EH (cell line): ENCODE results near the gene ANKRD28.
"Not testable (repeated sequence)": the region's sequence is repeated elsewhere in the genome, so short reads cannot be mapped to it uniquely, and the experiment has no call there.

ENCODE experiments used
- DNase-seq: peaks from one replicate; pipeline ENCODE4 v3.0.0-alpha.2; 2015; ENCODE audit warnings: low read depth

ANKRD28 gene

GRCh38 chr3:15797642-15798303, at the start of gene ANKRD28:
Gene ANKRD28 (minus strand): TSS chr3:15797979. CDS start chr3:15796521, 1,458 bp downstream.
- peak; percentile 98 for DNase-seq

- DNase-seq, result no peak
Observed at GRCh38 chr3:15847239-15847638, 49.5 kb upstream of the ANKRD28 start.

GRCh38 chr3:15846606-15847005, 48.8 kb upstream of the ANKRD28 start:
- no peak for DNase-seq

GRCh38 chr3:15845475-15845874, 47.7 kb upstream of the ANKRD28 start:
- DNase-seq, result no peak

GRCh38 chr3:15844889-15845288, 47.1 kb upstream of the ANKRD28 start:
- no peak for DNase-seq

GRCh38 chr3:15841091-15841973, 43.6 kb upstream of the ANKRD28 start:
- DNase-seq, result not testable (repeated sequence)

GRCh38 chr3:15839568-15839967, 41.8 kb upstream of the ANKRD28 start:
- no peak for DNase-seq

- DNase-seq, result no peak
Observed at GRCh38 chr3:15831927-15832326, 34.1 kb upstream of the ANKRD28 start.

- DNase-seq, result no peak
Observed at GRCh38 chr3:15825016-15825415, 27.2 kb upstream of the ANKRD28 start.

GRCh38 chr3:15823092-15823491, 25.3 kb upstream of the ANKRD28 start:
- no peak for DNase-seq

- DNase-seq, result no peak
Observed at GRCh38 chr3:15822281-15822680, 24.5 kb upstream of the ANKRD28 start.

- peak; percentile 35 for DNase-seq
Observed at GRCh38 chr3:15820911-15821310, 23.1 kb upstream of the ANKRD28 start.

- peak; percentile 20 for DNase-seq
Observed at GRCh38 chr3:15819576-15819975, 21.8 kb upstream of the ANKRD28 start.

GRCh38 chr3:15819043-15819442, 21.3 kb upstream of the ANKRD28 start:
- DNase-seq, result no peak

GRCh38 chr3:15815696-15816095, 17.9 kb upstream of the ANKRD28 start:
- peak; percentile 77 for DNase-seq

- DNase-seq, result not testable (repeated sequence)
Observed at GRCh38 chr3:15813079-15813478, 15.3 kb upstream of the ANKRD28 start.

GRCh38 chr3:15812183-15812582, 14.4 kb upstream of the ANKRD28 start:
- peak; percentile 43 for DNase-seq

GRCh38 chr3:15810702-15811101, 12.9 kb upstream of the ANKRD28 start:
- no peak for DNase-seq

GRCh38 chr3:15809313-15809712, 11.5 kb upstream of the ANKRD28 start:
- DNase-seq, result no peak

GRCh38 chr3:15808679-15809310, 11.0 kb upstream of the ANKRD28 start:
- DNase-seq, result no peak

- DNase-seq, result peak; percentile 84
Observed at GRCh38 chr3:15805756-15806266, 8.0 kb upstream of the ANKRD28 start.

- DNase-seq, result no peak
Observed at GRCh38 chr3:15804553-15805095, 6.8 kb upstream of the ANKRD28 start.
